Activated naive CD4-positive, alpha-beta T cell treated with anti-CD3 and anti-CD28 coated beads, Interleukin-2, amount 50 U/mL, for 16 hours (primary cell): ENCODE data around the gene CSNK1G1.
A peak's percentile ranks its signal among the peaks of the same experiment; 100 is the strongest.
"Not testable (repeated sequence)": the region's sequence is repeated elsewhere in the genome, so short reads cannot be mapped to it uniquely, and the experiment has no call there.

Experiments
- DNase-seq: peaks from one replicate; pipeline ENCODE4 v3.0.0-alpha.2; 2020

The CSNK1G1 gene

DNA sequence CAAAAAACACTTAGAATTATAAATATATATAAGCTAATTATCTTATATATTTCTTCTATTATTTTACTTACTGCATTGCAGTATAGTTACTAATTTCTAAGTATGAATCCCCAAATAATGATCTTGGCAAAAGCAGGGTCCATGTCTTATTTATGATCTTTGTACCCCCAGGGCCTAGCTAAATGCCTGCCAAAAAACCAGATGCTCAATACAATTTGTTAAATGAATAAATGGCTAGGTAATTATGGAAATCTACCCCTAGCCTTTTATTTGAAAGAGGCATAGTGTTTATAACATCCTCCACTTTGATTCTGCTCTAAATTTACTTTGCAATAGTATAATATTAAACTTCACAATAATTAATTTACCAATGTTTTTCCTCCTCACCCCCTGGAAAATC, 69.5 kb downstream of the CSNK1G1 start:
- no peak for DNase-seq

DNA sequence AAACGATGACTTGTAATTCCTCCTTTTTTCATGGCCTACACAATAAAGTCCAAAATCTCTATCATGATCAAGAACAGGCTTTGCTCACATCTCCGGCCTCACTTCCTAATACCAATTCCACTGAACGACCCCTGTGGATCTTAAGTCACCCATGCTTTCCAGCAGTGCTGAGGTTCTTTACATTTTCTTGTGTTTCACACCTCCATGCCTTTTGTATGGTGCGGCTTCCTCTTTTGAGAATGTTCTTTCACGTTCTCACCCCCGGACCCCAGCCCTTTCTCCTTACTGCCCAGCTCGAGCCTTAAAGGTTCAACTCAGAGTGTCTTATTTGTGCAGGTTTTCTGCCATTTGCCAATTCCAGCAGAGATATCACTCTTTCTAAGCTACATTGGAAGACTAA, 70.1 kb downstream of the CSNK1G1 start:
- DNase-seq = no peak

- no peak for DNase-seq
Observed at GRCh38 chr15:64285150-64285549, 70.8 kb downstream of the CSNK1G1 start.

DNA sequence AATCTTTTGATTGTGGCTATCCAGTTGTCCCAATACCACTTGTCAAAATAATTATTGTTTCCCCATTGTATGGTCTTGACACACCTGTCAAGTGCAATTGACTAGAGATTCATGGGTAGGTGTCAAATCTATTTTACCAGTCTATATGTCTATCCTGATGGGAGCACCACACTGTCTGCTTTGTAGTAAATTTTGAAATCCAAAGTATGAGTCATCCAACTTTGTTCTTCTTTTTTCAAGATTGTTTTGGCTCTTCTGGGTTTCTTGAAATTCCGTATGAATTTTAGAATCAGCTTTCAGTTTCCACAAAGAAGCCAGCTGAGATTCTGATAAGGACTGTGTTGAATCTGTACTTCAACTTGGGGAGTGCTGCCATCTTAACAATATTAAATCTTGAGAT, 71.9 kb downstream of the CSNK1G1 start:
- DNase-seq = no peak

DNA sequence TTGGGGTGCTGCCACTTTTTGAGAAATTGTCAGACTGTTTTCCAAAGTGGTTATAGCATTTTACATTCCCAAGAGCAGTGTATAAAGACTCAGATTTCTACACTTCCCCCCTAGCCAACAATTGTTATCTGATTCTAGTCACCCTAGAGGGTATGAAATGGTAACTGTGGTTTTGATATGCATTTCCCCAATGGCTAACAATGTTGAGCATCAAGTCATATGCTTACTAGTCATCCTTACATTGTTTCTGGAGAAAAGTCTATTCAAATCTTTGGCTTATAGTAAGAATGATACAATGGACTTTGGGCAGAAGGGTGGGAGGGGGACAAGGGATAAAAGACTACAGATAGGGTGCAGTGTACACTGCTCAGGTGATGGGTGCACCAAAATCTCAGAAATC, 73.3 kb downstream of the CSNK1G1 start:
- no peak for DNase-seq

- DNase-seq = no peak
Observed at GRCh38 chr15:64279131-64279530, 76.8 kb downstream of the CSNK1G1 start.

DNA sequence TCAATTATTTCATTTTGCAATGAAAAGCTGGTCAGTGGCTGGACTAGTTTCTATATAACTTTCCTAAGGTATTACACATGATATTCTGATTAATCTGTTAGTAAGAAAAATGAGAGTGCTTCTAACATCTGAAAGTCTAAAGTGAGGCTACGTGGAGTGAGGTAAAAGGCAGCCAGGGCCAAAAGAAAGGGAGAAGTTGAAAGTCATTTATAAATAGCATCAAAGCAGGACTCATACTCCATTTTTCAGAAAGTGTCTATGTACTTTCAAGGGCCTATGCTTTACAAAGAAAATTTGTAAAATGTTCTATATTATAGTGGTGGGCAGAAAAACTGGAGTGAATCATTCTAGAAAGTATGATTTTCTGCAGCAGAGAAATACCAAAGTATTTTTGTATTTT, 80.0 kb downstream of the CSNK1G1 start:
- no peak for DNase-seq

- DNase-seq = no peak
Observed at GRCh38 chr15:64274341-64274950, 81.5 kb downstream of the CSNK1G1 start.

GRCh38 chr15:64267331-64267973, 88.5 kb downstream of the CSNK1G1 start:
- no peak for DNase-seq

GRCh38 chr15:64265188-64265587, 90.8 kb downstream of the CSNK1G1 start:
- not testable (repeated sequence) for DNase-seq

DNA sequence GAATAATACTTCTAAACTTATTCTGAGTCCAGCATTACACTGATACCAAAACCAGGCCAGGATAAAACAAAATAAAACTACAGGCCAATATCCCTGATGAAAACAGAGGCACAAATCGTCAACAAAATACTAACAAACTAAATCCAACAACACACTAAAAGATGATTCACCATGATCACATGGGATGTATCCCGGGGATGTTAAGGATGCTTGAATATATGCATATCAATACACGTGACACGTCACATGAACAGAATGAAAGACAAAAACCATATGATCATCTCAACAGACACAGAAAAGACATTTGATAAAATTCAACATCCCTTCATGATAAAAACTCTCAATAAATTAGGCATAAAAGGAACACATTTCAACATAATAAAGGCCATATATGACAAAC, 91.5 kb downstream of the CSNK1G1 start:
- no peak for DNase-seq

GRCh38 chr15:64263567-64263966, 92.4 kb downstream of the CSNK1G1 start:
- no peak for DNase-seq

GRCh38 chr15:64256051-64256450, 99.9 kb downstream of the CSNK1G1 start:
- no peak for DNase-seq

- no peak for DNase-seq
Observed at GRCh38 chr15:64251658-64252057, 104.3 kb downstream of the CSNK1G1 start.

DNA sequence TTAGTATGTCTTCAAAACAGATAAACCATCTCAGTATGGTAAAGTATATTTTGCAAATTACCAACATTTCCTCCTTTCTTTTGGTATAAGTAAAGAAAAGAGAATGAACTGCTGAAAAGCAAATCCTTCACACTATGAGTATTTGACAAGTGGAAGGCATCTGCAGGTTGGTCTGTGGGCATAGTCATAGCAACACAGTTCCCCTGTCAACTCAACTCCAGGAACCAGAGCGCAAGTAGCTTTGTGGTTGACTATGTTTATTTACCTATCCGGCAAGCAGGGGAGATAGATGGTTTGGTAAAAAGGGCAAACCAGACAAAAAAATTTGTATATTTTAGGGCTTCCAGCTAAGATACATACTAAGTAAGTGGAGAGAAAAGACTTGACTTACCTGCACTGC, 104.9 kb downstream of the CSNK1G1 start:
- no peak for DNase-seq

DNA sequence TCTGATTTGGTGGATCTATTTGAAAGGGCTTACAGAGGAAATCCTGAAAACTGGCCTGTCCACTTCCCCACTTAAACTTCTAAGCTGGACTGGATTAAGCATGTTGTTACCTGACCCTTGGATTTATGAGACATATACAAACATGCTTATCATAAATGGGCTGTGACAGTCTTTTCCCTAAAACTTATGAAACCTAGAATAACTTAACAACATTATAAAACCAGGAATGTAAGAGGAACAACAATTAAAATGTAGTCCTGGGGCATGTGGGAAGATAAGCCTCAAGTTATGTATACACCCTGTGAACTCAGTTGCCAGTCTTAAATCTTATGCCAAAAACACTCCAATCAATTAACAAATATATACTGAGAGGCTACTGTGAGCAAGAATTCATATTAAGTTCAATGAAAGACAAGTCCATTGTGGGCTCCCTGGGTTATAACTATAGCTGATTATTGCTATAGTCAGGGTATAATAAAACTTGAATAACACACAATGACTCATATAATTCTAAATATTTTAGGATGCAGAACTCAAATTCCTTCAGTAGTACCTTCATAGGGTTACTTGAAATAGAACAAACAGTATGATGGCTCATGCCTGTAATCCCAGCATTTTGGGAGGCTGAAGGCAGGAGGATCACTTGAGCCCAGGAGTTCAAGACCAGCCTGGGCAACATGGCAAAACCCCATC, 105.9 kb downstream of the CSNK1G1 start:
- no peak for DNase-seq

- no peak for DNase-seq
Observed at GRCh38 chr15:64249406-64249805, 106.6 kb downstream of the CSNK1G1 start.

- DNase-seq = no peak
Observed at GRCh38 chr15:64247906-64248541, 107.9 kb downstream of the CSNK1G1 start.

DNA sequence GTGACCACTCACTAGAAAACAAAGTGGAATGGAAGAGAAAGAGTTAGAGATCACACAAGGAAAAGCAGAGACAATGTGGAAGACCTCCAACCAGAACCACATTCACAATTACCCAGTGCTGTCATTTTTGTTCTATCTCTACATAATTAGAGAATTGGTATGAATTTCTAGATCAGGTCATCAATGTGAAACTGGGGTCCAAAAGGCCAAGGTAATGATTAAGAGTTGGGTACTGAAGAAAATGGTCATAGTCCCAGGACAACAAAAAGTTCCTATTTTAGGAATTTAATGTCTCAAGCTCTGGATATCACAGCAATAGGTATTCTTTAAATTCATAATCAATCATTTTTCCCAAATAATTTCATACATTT, 108.5 kb downstream of the CSNK1G1 start:
- no peak for DNase-seq

DNA sequence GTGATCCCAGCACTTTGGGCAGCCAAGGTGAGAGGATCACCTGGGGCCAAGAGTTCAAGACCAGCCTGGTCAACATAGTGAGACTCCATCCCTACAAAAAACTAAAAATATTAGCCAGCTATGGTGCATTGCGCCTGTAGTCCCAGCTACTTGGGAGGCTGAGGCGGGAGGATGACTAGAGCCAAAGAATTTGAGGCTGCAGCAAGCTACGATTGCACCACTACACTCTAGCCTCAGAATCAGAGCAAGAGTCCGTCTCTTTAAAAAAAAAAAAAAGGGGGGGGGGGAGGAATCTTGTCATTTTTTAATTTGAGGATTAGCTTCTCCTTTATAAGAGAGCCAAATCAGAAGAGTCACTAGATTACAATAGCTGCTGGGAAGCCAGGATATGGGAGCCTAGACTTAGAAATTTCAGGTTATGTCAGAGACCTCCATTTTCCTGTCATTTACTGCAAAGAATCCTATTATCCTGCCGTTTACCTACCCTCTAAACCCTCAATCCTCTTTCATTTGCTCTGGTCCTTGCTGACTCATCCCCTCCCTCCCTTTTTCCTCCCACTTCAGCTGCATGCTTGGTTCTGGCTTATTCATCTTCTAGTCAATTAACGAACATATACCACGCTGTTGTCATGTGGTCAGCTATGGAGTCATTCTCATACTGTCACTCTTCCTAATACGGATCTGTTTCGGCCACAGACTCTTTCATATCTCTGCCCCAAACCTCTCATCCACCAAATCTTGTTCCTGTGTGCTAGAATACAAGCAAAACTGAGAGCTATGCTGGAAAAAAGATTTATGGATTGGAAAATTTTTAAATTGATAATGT, 109.4 kb downstream of the CSNK1G1 start:
- DNase-seq = peak; percentile 20

DNA sequence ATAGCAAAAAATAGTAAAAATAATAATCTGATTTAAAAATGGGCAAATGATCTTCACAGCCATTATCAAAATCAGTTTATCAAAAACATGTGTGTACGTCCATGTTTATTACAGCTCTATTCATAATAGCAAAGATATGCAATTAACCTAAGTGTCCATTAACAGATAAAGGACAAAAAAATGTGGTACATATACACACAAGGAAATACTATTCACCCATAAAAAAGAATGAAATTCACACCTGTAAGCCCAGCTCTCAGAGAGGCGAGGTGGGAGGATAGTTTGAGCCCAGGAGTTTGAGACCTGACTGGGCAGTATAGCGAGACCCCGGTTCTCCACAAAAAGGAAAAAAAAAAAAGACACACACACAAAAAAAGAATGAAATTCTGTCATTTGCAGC, 110.6 kb downstream of the CSNK1G1 start:
- no peak for DNase-seq

DNA sequence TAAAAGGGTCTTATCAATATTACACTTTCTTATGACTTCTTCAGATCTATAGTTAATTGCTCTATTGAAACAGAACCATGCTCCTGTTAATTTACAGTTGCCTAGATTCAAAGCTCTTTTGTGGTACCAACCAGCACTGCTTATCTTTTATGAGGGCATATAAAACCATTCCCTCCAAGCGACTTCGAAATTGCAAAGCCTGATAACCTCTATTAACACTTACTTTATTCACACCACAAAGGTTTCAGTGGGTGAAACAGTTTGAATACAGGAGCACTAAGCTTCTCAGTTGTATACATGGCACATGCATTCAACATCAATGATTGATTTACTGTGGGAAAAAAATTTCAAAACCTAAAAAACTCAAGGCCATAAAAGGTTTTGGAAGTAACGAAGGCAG, 118.3 kb downstream of the CSNK1G1 start:
- DNase-seq = no peak
